Gastroesophageal sphincter (tissue), 4 donors: Measurements from ENCODE around the gene CLCNKB. TPM values are rescaled to one million over a fixed set of nuclear protein-coding genes. Genes with fewer than 3 reads are reported as not detected.

Experiments
- ATAC-seq: fragments of 150-250 bp; one replicate; pipeline ENCODE4 v1.9.1; 2016; ENCODE audit warnings: mild to moderate bottlenecking, moderate library complexity
- H3K27ac ChIP-seq, 4 donors: fragments of 200-600 bp; sonication (generic) in 3 of 4; 1 replicate in 3 of 4; 2 replicates in 1 of 4; pipeline ENCODE4 v1.5.1; 2016 to 2019
- H3K27me3 ChIP-seq: fragments of 200-600 bp; sonication (generic); one replicate; pipeline ENCODE4 v1.5.1; 2019
- H3K36me3 ChIP-seq, 2 donors: fragments of 200-600 bp; sonication (generic); one replicate each; pipeline ENCODE4 v1.5.1; 2019; ENCODE audit warnings: control low read depth in 1 of 2
- H3K4me1 ChIP-seq, 3 donors: fragments of 200-600 bp; sonication (generic); 1 replicate in 2 of 3; 2 replicates in 1 of 3; pipeline ENCODE4 v1.5.1; 2016 to 2019; ENCODE audit warnings: control low read depth in 2 of 3
- H3K4me3 ChIP-seq, 2 donors: fragments of 200-600 bp; sonication (generic); one replicate each; pipeline ENCODE4 v1.5.1; 2019; ENCODE audit warnings: mild to moderate bottlenecking in 1 of 2, moderate library complexity in 1 of 2
- H3K9me3 ChIP-seq, 3 donors: fragments of 200-600 bp; sonication (generic); one replicate each; pipeline ENCODE4 v1.5.1; 2017 to 2019; ENCODE audit warnings: control low read depth in 2 of 3
- CTCF ChIP-seq, 4 experiments: fragments of 200-600 bp in 2 of 4; fragments of 450-650 bp in 2 of 4; sonication (generic) in 1 of 4; IDR thresholded peaks; one replicate each; pipeline ENCODE4 v1.5.1; 2017 to 2019; ENCODE audit warnings: antibody characterized with exemption in 4 of 4, mild to moderate bottlenecking in 2 of 4, moderate library complexity in 2 of 4
- EP300 ChIP-seq: sonication (generic); formaldehyde crosslinking; IDR thresholded peaks from one replicate; pipeline ENCODE4 v1.6.1; 2017; ENCODE audit warnings: antibody characterized with exemption, mild to moderate bottlenecking
- POLR2A ChIP-seq, 2 donors: fragments of 450-650 bp; IDR thresholded peaks; one replicate each; pipeline ENCODE4 v1.6.1; 2017; ENCODE audit warnings: antibody characterized with exemption in 2 of 2, mild to moderate bottlenecking in 2 of 2, moderate library complexity in 1 of 2
- POLR2AphosphoS5 ChIP-seq: sonication (generic); formaldehyde crosslinking; IDR thresholded peaks from one replicate; pipeline ENCODE4 v1.6.1; 2017; ENCODE audit warnings: antibody characterized with exemption
- WGBS, 2 donors: methylation state at CpG; one replicate each; pipeline ENCODE4 v1.1.5; 2018; ENCODE audit warnings: low coverage in 1 of 2; 5-methylcytosine and 5-hydroxymethylcytosine counted together
- total RNA-seq, 4 donors: library from RNA; depleted of rRNA; stranded (reverse); fragments of >200 nt; gene quantifications; one replicate each; pipeline ENCODE4 v1.1.0, GENCODE V29; 2016

The CLCNKB gene
- total RNA-seq, 4 donors from 2014 or later: 0.20 to 1.9 (median 0.82) TPM

- no peak overlapping the region for H3K4me3 ChIP-seq
- H3K4me1 ChIP-seq: peaks cover 0 to 27% (median 8%) of the 10 kb centered on the region in 3 donors
- ATAC-seq: no peak
- H3K27me3 ChIP-seq: no peaks in the 10 kb centered on the region
- H3K36me3 ChIP-seq: no peaks in the 10 kb centered on the region
- no peaks in the 10 kb centered on the region for H3K9me3 ChIP-seq
- no peak overlapping the region for H3K27ac ChIP-seq
- TF ChIP-seq POLR2AphosphoS5: no peak
- no peak for TF ChIP-seq POLR2A (IDR thresholded peaks at IDR 0.05)
- TF ChIP-seq EP300: no peak
- no peak for TF ChIP-seq CTCF (IDR thresholded peaks at IDR 0.05)
- WGBS, 2 donors: 72 to 100% methylated on average over 1 to 2 of the region's 6 CpGs
Measured at GRCh38 chr1:16067127-16067768, 23.7 kb downstream of the CLCNKB start.

- H3K27ac ChIP-seq: no peak overlapping the region
- no peak for ATAC-seq
Measured at GRCh38 chr1:16067933-16068332, 24.4 kb downstream of the CLCNKB start.

GRCh38 chr1:16068356-16069270, 25.0 kb downstream of the CLCNKB start:
- no peak overlapping the region for H3K4me3 ChIP-seq
- no peaks in the 10 kb centered on the region for H3K9me3 ChIP-seq
- no peak overlapping the region for H3K27ac ChIP-seq
- no peak for ATAC-seq
- H3K36me3 ChIP-seq: no peaks in the 10 kb centered on the region
- H3K4me1 ChIP-seq: peaks cover 0 to 38% (median 11%) of the 10 kb centered on the region in 3 donors
- WGBS, 2 donors: 51 to 59% methylated on average over 3 to 4 of the region's 11 CpGs
- no peak for TF ChIP-seq CTCF (IDR thresholded peaks at IDR 0.05)
- TF ChIP-seq EP300: no peak
- TF ChIP-seq POLR2AphosphoS5: no peak
- TF ChIP-seq POLR2A (IDR thresholded peaks at IDR 0.05): no peak
- H3K27me3 ChIP-seq: peaks cover 9% of the 10 kb centered on the region

More at GRCh38 chr1:16067933-16068332, 24.4 kb downstream of the CLCNKB start:
- no CpG with 5 or more reads among the region's 13 CpGs for WGBS, 2 donors
- no peaks in the 10 kb centered on the region for H3K36me3 ChIP-seq
- H3K4me3 ChIP-seq: no peak overlapping the region
- H3K27me3 ChIP-seq: peaks cover 4% of the 10 kb centered on the region
- H3K4me1 ChIP-seq: peaks cover 0 to 31% (median 8%) of the 10 kb centered on the region in 3 donors
- H3K9me3 ChIP-seq: no peaks in the 10 kb centered on the region
- TF ChIP-seq POLR2A (IDR thresholded peaks at IDR 0.05): no peak
- TF ChIP-seq CTCF (IDR thresholded peaks at IDR 0.05): no peak
- no peak for TF ChIP-seq EP300
- no peak for TF ChIP-seq POLR2AphosphoS5

GRCh38 chr1:16070640-16071355, 27.2 kb downstream of the CLCNKB start:
- ATAC-seq: no peak
- Histone ChIP-seq H3K27me3 (peaks cover 9% of the 10 kb centered on the region), H3K4me1 (peaks cover 0 to 49% (median 17%) of the 10 kb centered on the region in 3 donors), H3K27ac (no peak overlapping the region), H3K9me3 (no peaks in the 10 kb centered on the region), H3K4me3 (no peak overlapping the region), H3K36me3 (no peaks in the 10 kb centered on the region)
- TF ChIP-seq POLR2A (IDR thresholded peaks at IDR 0.05): no peak
- 75 to 86% methylated on average over 2 to 4 of the region's 9 CpGs for whole genome bisulfite sequencing, 2 donors

GRCh38 chr1:16071614-16072013, 28.0 kb downstream of the CLCNKB start:
- Histone ChIP-seq H3K36me3 (no peaks in the 10 kb centered on the region), H3K9me3 (no peaks in the 10 kb centered on the region), H3K4me3 (no peak overlapping the region), H3K27ac (no peak overlapping the region), H3K4me1 (peaks cover 0 to 52% (median 17%) of the 10 kb centered on the region in 3 donors), H3K27me3 (peaks cover 9% of the 10 kb centered on the region)
- whole genome bisulfite sequencing, 2 donors: no CpG with 5 or more reads among the region's 6 CpGs
- no peak for TF ChIP-seq POLR2AphosphoS5
- TF ChIP-seq EP300: no peak
- no peak for TF ChIP-seq CTCF (IDR thresholded peaks at IDR 0.05)
- no peak for TF ChIP-seq POLR2A (IDR thresholded peaks at IDR 0.05)
- ATAC-seq: no peak
